HCT116 (cell line): ENCODE measurements around the gene CDH4. TPM values are rescaled to one million over a fixed set of nuclear protein-coding genes. Genes with fewer than 3 reads are reported as not detected.

Source experiments
- ATAC-seq: fragments of 200-7000 bp; cut with Tn5 transposase; 2 replicates; pipeline ENCODE4 v1.9.1; 2020; ENCODE audit warnings: mild to moderate bottlenecking, moderate library complexity
- BruUV-seq: library from RNA; stranded (reverse); fragments of 400-500 nt; replicated peaks from 2 replicates; lab custom pipeline; 2021; lab: Mats Ljungman, UMichigan
- CTCF ChIA-PET: fragments of 300-600 bp; sonication (Branson Sonifier 250); formaldehyde crosslinking; loops from one replicate; lab custom pipeline; 2021; ENCODE audit warnings: antibody characterized with exemption; lab: Charles Lee
- POLR2A ChIA-PET: fragments of 300-600, 350-600 bp; sonication (Branson Sonifier 250); formaldehyde crosslinking; loops from one replicate; lab custom pipeline; 2021; ENCODE audit warnings: antibody characterized with exemption; lab: Charles Lee
- RAD21 ChIA-PET, 2 experiments: fragments of 300-600 bp; sonication (Branson Sonifier 250); formaldehyde crosslinking; loops; one replicate each; lab custom pipeline; 2023; ENCODE audit warnings: low total read pairs in 2 of 2; ENCODE audit not compliant: uncharacterized antibody in 2 of 2, unreplicated experiment in 2 of 2, low non-redundant PET in 1 of 2; lab: Charles Lee
- DNase-seq: peaks from one replicate; pipeline ENCODE4 v3.0.0-alpha.2; 2010; ENCODE audit warnings: low read depth, low spot score
- H2AFZ ChIP-seq: fragments of 200-600 bp; shearing (Covaris generic), sonication (generic); 2 replicates; pipeline ENCODE4 v1.6.1; 2017; ENCODE audit warnings: low read depth, mixed run types, mixed read lengths, antibody characterized with exemption, low read length; ENCODE audit not compliant: poor library complexity, severe bottlenecking
- H3K27ac ChIP-seq: 2 replicates; pipeline ENCODE4 v1.5.1; 2012; ENCODE audit warnings: low read depth, low read length
- H3K27me3 ChIP-seq: fragments of 200-600 bp; sonication (generic); 2 replicates; pipeline ENCODE4 v1.6.1; 2016; ENCODE audit warnings: mixed run types, low read length, mixed read lengths; ENCODE audit not compliant: insufficient read depth
- H3K36me3 ChIP-seq, 2 experiments: fragments of 200-500 bp in 1 of 2; fragments of 200-600 bp in 1 of 2; sonication (Bioruptor generic) in 1 of 2; sonication (generic) in 1 of 2; 2 replicates each; pipeline versions ENCODE4 v1.5.1 to v1.6.1; 2014 to 2016; ENCODE audit warnings: low read length in 2 of 2, inconsistent platforms in 1 of 2, mixed read lengths in 1 of 2, mixed run types in 1 of 2; ENCODE audit not compliant: insufficient read depth in 2 of 2, control insufficient read depth in 1 of 2
- H3K4me1 ChIP-seq, 2 experiments: fragments of 200-600 bp in 1 of 2; sonication (generic) in 1 of 2; 2 replicates each; pipeline versions ENCODE4 v1.5.1 to v1.6.1; 2012 to 2017; ENCODE audit warnings: low read length in 2 of 2, inconsistent platforms in 1 of 2, mild to moderate bottlenecking in 1 of 2, mixed read lengths in 1 of 2, mixed run types in 1 of 2, moderate library complexity in 1 of 2; ENCODE audit not compliant: insufficient read depth in 2 of 2, control insufficient read depth in 1 of 2
- H3K4me2 ChIP-seq: fragments of 200-600 bp; sonication (generic); 2 replicates; pipeline ENCODE4 v1.6.1; 2017; ENCODE audit warnings: mixed run types, low read length, mixed read lengths
- H3K4me3 ChIP-seq, 2 experiments: fragments of 200-600 bp in 1 of 2; sonication (generic) in 1 of 2; replicated peaks in 1 of 2; 2 replicates each; pipeline ENCODE4 v1.5.1; 2011 to 2016; ENCODE audit warnings: low read length in 2 of 2, control low read depth in 1 of 2, low read depth in 1 of 2, mild to moderate bottlenecking in 1 of 2, mixed read lengths in 1 of 2, mixed run types in 1 of 2
- H3K79me2 ChIP-seq: fragments of 200-600 bp; sonication (generic); 2 replicates; pipeline ENCODE4 v1.6.1; 2017; ENCODE audit warnings: mild to moderate bottlenecking, mixed run types, low read length, moderate library complexity, mixed read lengths; ENCODE audit not compliant: insufficient read depth
- H3K9ac ChIP-seq: fragments of 200-600 bp; sonication (generic); 2 replicates; pipeline ENCODE4 v1.6.1; 2016; ENCODE audit warnings: low read length, mixed read lengths
- H3K9me2 ChIP-seq: fragments of 200-600 bp; sonication (generic), shearing (Covaris generic); 2 replicates; pipeline ENCODE4 v1.6.1; 2017; ENCODE audit warnings: mixed run types, mild to moderate bottlenecking, moderate library complexity; ENCODE audit not compliant: insufficient read depth
- H3K9me3 ChIP-seq, 2 experiments: fragments of 200-500 bp in 1 of 2; fragments of 200-600 bp in 1 of 2; sonication (Bioruptor generic) in 1 of 2; sonication (generic) in 1 of 2; 2 replicates each; pipeline ENCODE4 v1.6.1; 2014 to 2017; ENCODE audit warnings: low read length in 2 of 2, mixed read lengths in 2 of 2, inconsistent platforms in 1 of 2, low read depth in 1 of 2, mild to moderate bottlenecking in 1 of 2, mixed run types in 1 of 2, moderate library complexity in 1 of 2; ENCODE audit not compliant: control insufficient read depth in 1 of 2, insufficient read depth in 1 of 2
- H4K20me1 ChIP-seq: fragments of 200-600 bp; sonication (generic), shearing (Covaris generic); 2 replicates; pipeline ENCODE4 v1.6.1; 2017; ENCODE audit warnings: mixed run types, mild to moderate bottlenecking, moderate library complexity; ENCODE audit not compliant: insufficient read depth
- CTCF ChIP-seq, 3 experiments: fragments of 200-600 bp in 1 of 3; sonication (generic) in 1 of 3; IDR thresholded peaks in 2 of 3; conservative IDR thresholded peaks in 1 of 3; 2 replicates each; pipeline ENCODE4 v1.5.1; 2012 to 2017; ENCODE audit warnings: low read depth in 2 of 3, low read length in 2 of 3, antibody characterized with exemption in 1 of 3, borderline replicate concordance in 1 of 3, control low read depth in 1 of 3, mild to moderate bottlenecking in 1 of 3, mixed read lengths in 1 of 3, mixed run types in 1 of 3, moderate library complexity in 1 of 3; ENCODE audit not compliant: insufficient read depth in 1 of 3
- EZH2phosphoT487 ChIP-seq: fragments of 200-600 bp; IDR thresholded peaks from 2 replicates; pipeline ENCODE4 v1.6.1; 2018; ENCODE audit warnings: antibody characterized with exemption, borderline replicate concordance
- SIN3A ChIP-seq: IDR thresholded peaks from 2 replicates; pipeline ENCODE4 v1.6.1; 2012; ENCODE audit warnings: low read depth
- intact Hi-C: fragments of 100-400 bp; cut with micrococcal nuclease; formaldehyde crosslinking; loops from 2 replicates; pipeline ENCODE4 v1.10.0; 2022
- total RNA-seq: library from RNA; stranded (reverse); gene quantifications from one replicate; pipeline ENCODE4 v1.2.1, GENCODE V29; 2021; ENCODE audit not compliant: unreplicated experiment

Gene CDH4
- total RNA-seq, 1 experiment from 2014 or later, result not detected

- Histone ChIP-seq H3K4me3 (no peak overlapping the region), H3K27me3 (no peaks in the 10 kb centered on the region; the same call in 1 of the 2 replicates), H2AFZ (no peak overlapping the region), H3K9me2 (no peaks in the 10 kb centered on the region), H3K36me3 (no peaks in the 10 kb centered on the region), H4K20me1 (no peaks in the 10 kb centered on the region)
- ATAC-seq, result no peak
- CTCF ChIA-PET, result interaction anchor here (2.8 kb wide), 1 partner anchor 11 kb away, joined by 6 read pairs; no protein-coding TSS in a partner anchor
- TF ChIP-seq SIN3A (no peak), CTCF (IDR thresholded peaks at IDR 0.05 in 2 of 3, conservative IDR thresholded peaks at IDR 0.05 in 1 of 3; ENCODE audit: borderline replicate concordance in 1 of 3, insufficient read depth in 1 of 3, low read depth in 2 of 3, low read length in 2 of 3) (no peak), EZH2phosphoT487 (no peak)
- TF ChIP-seq, all 23 proteins: peak for 0
- intact Hi-C loops, result no loop called here
- Histone ChIP-seq H3K4me1 (no peaks in the 10 kb centered on the region), H3K79me2 (no peaks in the 10 kb centered on the region), H3K27ac (no peak overlapping the region), H3K9ac (no peak overlapping the region), H3K4me2 (no peak overlapping the region), H3K9me3 (no peaks in the 10 kb centered on the region; a peak in 1 of 4 replicates)
- no TSS peak for BruUV-seq
- RAD21 ChIA-PET, result no interaction called here
- POLR2A ChIA-PET, result no interaction called here
- DNase-seq, result no peak
Observed at GRCh38 chr20:61907081-61907891, 655.2 kb downstream of the CDH4 start.
